NCI-H226 (cell line): ENCODE measurements around the gene SEPTIN12.
"Not testable (repeated sequence)": the region's sequence is repeated elsewhere in the genome, so short reads cannot be mapped to it uniquely, and the experiment has no call there.

ENCODE experiments used
- DNase-seq: peaks from one replicate; pipeline ENCODE4 v3.0.0-alpha.2; 2015

The SEPTIN12 gene

GRCh38 chr16:4802659-4803287 lies 14.6 kb upstream of the SEPTIN12 start:
- peak; percentile 91 for DNase-seq

- DNase-seq, result peak; percentile 82
Observed at GRCh38 chr16:4801962-4802658, 14.0 kb upstream of the SEPTIN12 start, which contains the start of gene ROGDI. TSS of gene ROGDI (minus strand) at chr16:4802633. CDS start at chr16:4802571, 62 bp downstream.

- no peak for DNase-seq
Observed at GRCh38 chr16:4801051-4801961, 13.2 kb upstream of the SEPTIN12 start.

GRCh38 chr16:4800290-4801041 lies 12.3 kb upstream of the SEPTIN12 start:
- DNase-seq, result no peak

- no peak for DNase-seq
Observed at GRCh38 chr16:4799171-4799855, 11.2 kb upstream of the SEPTIN12 start.

- DNase-seq, result no peak
Observed at GRCh38 chr16:4798456-4798855, 10.3 kb upstream of the SEPTIN12 start.

- no peak for DNase-seq
Observed at GRCh38 chr16:4797805-4798252, 9.7 kb upstream of the SEPTIN12 start.

- no peak for DNase-seq
Observed at GRCh38 chr16:4796982-4797804, 9.0 kb upstream of the SEPTIN12 start.

GRCh38 chr16:4795828-4796572 lies 7.9 kb upstream of the SEPTIN12 start:
- no peak for DNase-seq

GRCh38 chr16:4795181-4795827 lies 7.2 kb upstream of the SEPTIN12 start, which contains the start of gene SMIM22:
TSS of gene SMIM22 (plus strand) at chr16:4795369. CDS start at chr16:4795735, 366 bp downstream.
- no peak for DNase-seq

GRCh38 chr16:4792951-4793513 lies 4.9 kb upstream of the SEPTIN12 start:
- no peak for DNase-seq

- DNase-seq, result no peak
Observed at GRCh38 chr16:4790871-4791270, 2.7 kb upstream of the SEPTIN12 start.

GRCh38 chr16:4790261-4790660 lies 2.1 kb upstream of the SEPTIN12 start:
- DNase-seq, result no peak

- no peak for DNase-seq
Observed at GRCh38 chr16:4788910-4789309, 765 bp upstream of the SEPTIN12 start.

GRCh38 chr16:4788489-4788889 lies 344 bp upstream of the SEPTIN12 start:
- DNase-seq, result no peak

- DNase-seq, result no peak
Observed at GRCh38 chr16:4787068-4787467, 1.1 kb downstream of the SEPTIN12 start.

GRCh38 chr16:4785758-4786433 lies 2.2 kb downstream of the SEPTIN12 start:
- DNase-seq, result no peak

- DNase-seq, result not testable (repeated sequence)
Observed at GRCh38 chr16:4784444-4784987, 3.6 kb downstream of the SEPTIN12 start.
